GM12878 (cell line): ENCODE data around the gene ASAP2. TPM values are rescaled to one million over a fixed set of nuclear protein-coding genes. Genes with fewer than 3 reads are reported as not detected.

Experiments
- ATAC-seq: fragments of 200-7000 bp; cut with Tn5 transposase; 3 replicates; pipeline ENCODE4 v1.9.1; 2020; ENCODE audit warnings: mild to moderate bottlenecking, moderate library complexity
- BruUV-seq: library from RNA; stranded (reverse); fragments of 400-500 nt; replicated peaks from 2 replicates; lab custom pipeline; 2021; lab: Mats Ljungman, UMichigan
- CTCF ChIA-PET: fragments of 300-600 bp; sonication (Branson Sonifier 250); formaldehyde crosslinking; extraction: SDS; loops from one replicate; lab custom pipeline; 2021; ENCODE audit warnings: inconsistent platforms; lab: Yijun Ruan, JAX
- POLR2A ChIA-PET: fragments of 350-600 bp; formaldehyde crosslinking; extraction: SDS; loops from one replicate; lab custom pipeline; 2021; ENCODE audit warnings: inconsistent platforms; lab: Charles Lee
- RAD21 ChIA-PET: fragments of 300-600 bp; sonication (Branson Sonifier 250); formaldehyde crosslinking; loops from one replicate; lab custom pipeline; 2023; ENCODE audit warnings: antibody characterized with exemption; ENCODE audit not compliant: unreplicated experiment; lab: Charles Lee
- SMC1A ChIA-PET: fragments of 300-600 bp; sonication (Branson Sonifier 250); formaldehyde crosslinking; loops from one replicate; lab custom pipeline; 2023; ENCODE audit not compliant: unreplicated experiment, uncharacterized antibody; lab: Charles Lee
- DNase-seq: peaks from one replicate; pipeline ENCODE4 v3.0.0-alpha.2; 2011; ENCODE audit warnings: low read depth, low spot score
- FAIRE-seq: peaks from 3 replicates; lab custom pipeline; 2011; peaks lifted over from hg19 to GRCh38; lab: Jason Lieb, UNC
- H2AFZ ChIP-seq: 2 replicates; pipeline ENCODE4 v1.6.0; 2011; ENCODE audit warnings: low read depth, low read length, control low read depth; ENCODE audit not compliant: control insufficient read depth
- H3K27ac ChIP-seq: 2 replicates; pipeline ENCODE4 v1.5.1; 2011; ENCODE audit warnings: control low read depth; ENCODE audit not compliant: control insufficient read depth, insufficient read depth
- H3K27me3 ChIP-seq, 2 experiments: replicated peaks in 1 of 2; 2 replicates each; pipeline versions ENCODE4 v1.6.0 to v1.6.1; 2011; ENCODE audit warnings: low read length in 1 of 2; ENCODE audit not compliant: control insufficient read depth in 2 of 2, insufficient read depth in 2 of 2
- H3K36me3 ChIP-seq, 2 experiments: 2 replicates each; pipeline ENCODE4 v1.5.1; 2011; ENCODE audit warnings: low read length in 1 of 2; ENCODE audit not compliant: control insufficient read depth in 2 of 2, insufficient read depth in 2 of 2
- H3K4me1 ChIP-seq: 2 replicates; pipeline ENCODE4 v1.6.1; 2011; ENCODE audit warnings: mild to moderate bottlenecking, low read length, moderate library complexity, mixed read lengths; ENCODE audit not compliant: control insufficient read depth, insufficient read depth
- H3K4me2 ChIP-seq: 2 replicates; pipeline ENCODE4 v1.6.0; 2011; ENCODE audit warnings: control low read depth; ENCODE audit not compliant: control insufficient read depth, insufficient read depth
- H3K4me3 ChIP-seq: fragments of 200-600 bp; sonication (generic); 2 replicates; pipeline ENCODE4 v1.5.1; 2016
- H3K79me2 ChIP-seq: 2 replicates; pipeline ENCODE4 v1.6.0; 2011; ENCODE audit warnings: low read length; ENCODE audit not compliant: control insufficient read depth, insufficient read depth
- H3K9ac ChIP-seq: 2 replicates; pipeline ENCODE4 v1.8.0; 2011; ENCODE audit warnings: low read length, control low read depth, mixed read lengths; ENCODE audit not compliant: control insufficient read depth, insufficient read depth
- H3K9me3 ChIP-seq: replicated peaks from 3 replicates; pipeline ENCODE4 v1.5.1; 2011; ENCODE audit warnings: mild to moderate bottlenecking, low read length; ENCODE audit not compliant: control insufficient read depth, insufficient read depth
- H4K20me1 ChIP-seq: 2 replicates; pipeline ENCODE4 v1.6.0; 2011; ENCODE audit not compliant: control insufficient read depth, insufficient read depth
- ASH2L ChIP-seq: fragments of 300-600, 200-600 bp; sonication (generic); IDR thresholded peaks from 2 replicates; pipeline ENCODE4 v1.6.1; 2017; ENCODE audit warnings: low read depth, mild to moderate bottlenecking, borderline replicate concordance
- CHD1 ChIP-seq: IDR thresholded peaks from 2 replicates; pipeline ENCODE4 v1.6.1; 2012; ENCODE audit warnings: low read depth, low read length, improper control_type of control experiment
- CHD4 ChIP-seq: fragments of 200-600 bp; sonication (generic); IDR thresholded peaks from 2 replicates; pipeline ENCODE4 v1.6.1; 2016; ENCODE audit warnings: mild to moderate bottlenecking
- CUX1 ChIP-seq: IDR thresholded peaks from 2 replicates; pipeline ENCODE4 v1.6.1; 2012; ENCODE audit warnings: improper control_type of control experiment, low read depth, low read length; ENCODE audit not compliant: insufficient replicate concordance
- SRF ChIP-seq, 2 experiments: IDR thresholded peaks; 2 replicates each; pipeline ENCODE4 v1.6.1; 2011; ENCODE audit warnings: low read depth in 2 of 2, low read length in 2 of 2, mild to moderate bottlenecking in 1 of 2, moderate library complexity in 1 of 2
- STAT1 ChIP-seq: fragments of 450-650 bp; conservative IDR thresholded peaks from 2 replicates; pipeline ENCODE4 v1.6.1; 2014; ENCODE audit warnings: antibody characterized with exemption, mild to moderate bottlenecking
- TARDBP ChIP-seq: IDR thresholded peaks from 2 replicates; pipeline ENCODE4 v1.6.1; 2016; ENCODE audit warnings: borderline replicate concordance
- TCF7 ChIP-seq: IDR thresholded peaks from 2 replicates; pipeline ENCODE4 v1.6.1; 2014; ENCODE audit warnings: antibody characterized with exemption, borderline replicate concordance
- WRNIP1 ChIP-seq: IDR thresholded peaks from 2 replicates; pipeline ENCODE4 v1.6.1; 2011; ENCODE audit warnings: low read depth, low read length, improper control_type of control experiment, borderline replicate concordance
- YBX1 ChIP-seq: fragments of 450-650 bp; IDR thresholded peaks from 2 replicates; pipeline ENCODE4 v1.6.1; 2016; ENCODE audit warnings: antibody characterized with exemption
- WGBS: methylation state at CpG from one replicate; pipeline ENCODE4 v1.1.6; 2016; ENCODE audit warnings: low lambda C conversion rate; ENCODE audit not compliant: insufficient replicate concordance, insufficient coverage; ENCODE audit errors: missing lambda C conversion rate; 5-methylcytosine and 5-hydroxymethylcytosine counted together
- in situ Hi-C: fragments of 300-500 bp; cut with MboI; formaldehyde crosslinking; loops from 9 replicates; pipeline ENCODE4 v1.14.3; 2018; ENCODE audit warnings: mixed read lengths
- intact Hi-C: fragments of 100-400 bp; cut with micrococcal nuclease; formaldehyde crosslinking; loops from one replicate; pipeline ENCODE4 v1.14.2; 2022; ENCODE audit not compliant: unreplicated experiment
- polyA plus RNA-seq, 11 experiments: library from polyadenylated mRNA; depleted of rRNA in 4 of 11; unstranded in 6 of 11; stranded (reverse) in 5 of 11; fragments of >200 nt; fragmentation: Nextera tagmentation in 4 of 11; fragmentation: Illumina TruSeq in 1 of 11; extraction: Ambion mirVana in 4 of 11; extraction: Trizol in 1 of 11; gene quantifications; 1 replicate in 1 of 11; 2 replicates in 10 of 11; pipeline versions ENCODE4 v1.2.1 to v1.2.3, GENCODE V29; 2011 to 2016; ENCODE audit warnings: inconsistent platforms in 2 of 11, missing spikeins in 2 of 11, low read depth in 1 of 11
- total RNA-seq, 4 experiments: library from RNA; depleted of rRNA in 3 of 4; stranded (reverse); fragments of >200 nt in 3 of 4; fragmentation: Illumina TruSeq in 1 of 4; extraction: Trizol in 1 of 4; gene quantifications; 2 replicates each; pipeline versions ENCODE4 v1.2.1 to v1.2.3, GENCODE V29; 2013 to 2021

The ASAP2 gene
- total and polyA plus RNA-seq, 10 of the 15 experiments (the other 5 are each of a cell fraction or from before 2014, with no cell fraction given), result 0.05 to 0.27 (median 0.07) TPM; not detected in 4

- Histone ChIP-seq H3K4me3 (no peak overlapping the region), H3K9me3 (no peaks in the 10 kb centered on the region), H4K20me1 (no peaks in the 10 kb centered on the region), H3K79me2 (no peaks in the 10 kb centered on the region)
- intact Hi-C loops, result no loop called here
- CTCF ChIA-PET, result interaction anchor here (0.7 to 2.3 kb wide), 4 partner anchors 10 to 128 kb away, joined by 3 to 7 read pairs (median 4); no protein-coding TSS in a partner anchor
- ATAC-seq, result no peak
- DNase-seq, result no peak
- no TSS peak for BruUV-seq
- no peak for TF ChIP-seq TCF7
- TF ChIP-seq STAT1, result no peak
- TF ChIP-seq WRNIP1, result no peak
- TF ChIP-seq YBX1, result no peak
- TF ChIP-seq ASH2L, result no peak
- TF ChIP-seq CHD1, result no peak
- no peak for TF ChIP-seq TARDBP
- TF ChIP-seq SRF (IDR thresholded peaks at IDR 0.05; ENCODE audit: low read depth in 2 of 2, low read length in 2 of 2), result no peak
- TF ChIP-seq, all 136 proteins: peak for 0
- SMC1A ChIA-PET, result no interaction called here
- FAIRE-seq, result no peak
- in situ Hi-C loops, result no loop called here
- H3K9ac ChIP-seq, result no peak overlapping the region
- no peak overlapping the region for H2AFZ ChIP-seq
- 0 out of 2 replicates have a peak, but pooled peaks cover 4% of the 10 kb centered on the region for H3K4me1 ChIP-seq
- 58% methylated on average over 5 of the region's 5 CpGs for WGBS
- RAD21 ChIA-PET, result no interaction called here
- no peak overlapping the region for H3K27ac ChIP-seq
- peaks cover 4 to 17% of the 10 kb centered on the region in 2 experiments for H3K27me3 ChIP-seq
- POLR2A ChIA-PET, result interaction anchor here (0.6 kb wide), 1 partner anchor 133 kb away, joined by 4 read pairs; no protein-coding TSS in a partner anchor
- no peak overlapping the region for H3K4me2 ChIP-seq
- no peaks in the 10 kb centered on the region for H3K36me3 ChIP-seq
These were observed 2.7 kb upstream of the ASAP2 start for GRCh38 chr2:9203876-9204275.

- RAD21 ChIA-PET, result interaction anchor here (1.2 to 1.3 kb wide), 2 partner anchors 26 to 112 kb away, joined by 3 to 4 read pairs; no protein-coding TSS in a partner anchor
- no peak for FAIRE-seq
- no peak for DNase-seq
- no peak overlapping the region for H3K27ac ChIP-seq
- ATAC-seq, result no peak
- BruUV-seq, result no TSS peak
- SMC1A ChIA-PET, result interaction anchor here (1.1 to 1.5 kb wide), 3 partner anchors 16 to 62 kb away, joined by 3 to 7 read pairs (median 3); no protein-coding TSS in a partner anchor
- H3K9ac ChIP-seq, result no peak overlapping the region
- 0 out of 2 replicates have a peak, but pooled peaks cover 4% of the 10 kb centered on the region for H3K4me1 ChIP-seq
- peaks cover 4 to 15% of the 10 kb centered on the region in 2 experiments for H3K27me3 ChIP-seq
- H3K4me2 ChIP-seq, result no peak overlapping the region
- H3K4me3 ChIP-seq, result no peak overlapping the region
- POLR2A ChIA-PET, result interaction anchor here (1.1 kb wide), 1 partner anchor 351 kb away, joined by 3 read pairs; the partner anchor contains the start of gene ADAM17
- intact Hi-C loops, result loop anchor here (5.0 kb wide), 1 partner anchor 63 kb away; no protein-coding TSS in a partner anchor
- H2AFZ ChIP-seq, result no peak overlapping the region
- H4K20me1 ChIP-seq, result no peaks in the 10 kb centered on the region
- 46% methylated on average over 3 of the region's 3 CpGs for WGBS
- H3K36me3 ChIP-seq, result no peaks in the 10 kb centered on the region
- in situ Hi-C loops, result no loop called here
- H3K9me3 ChIP-seq, result no peaks in the 10 kb centered on the region
- no peaks in the 10 kb centered on the region for H3K79me2 ChIP-seq
- CTCF ChIA-PET, result interaction anchor here (0.6 to 2.3 kb wide), 9 partner anchors 12 to 844 kb away, joined by 3 to 7 read pairs (median 3); no protein-coding TSS in a partner anchor
- TF ChIP-seq CHD4 (no peak), CUX1 (no peak)
These were observed 1.7 kb upstream of the ASAP2 start for GRCh38 chr2:9204939-9205338.
